Stimulated activated CD4-positive, alpha-beta T cell treated with anti-CD3 and anti-CD28 coated beads, Interleukin-1b, Interleukin-23, amount 100 ng/mL, for 1 hour (primary cell): ENCODE measurements around the gene TM4SF20.
A peak's percentile ranks its signal among the peaks of the same experiment; 100 is the strongest.
"Not testable (repeated sequence)": the region's sequence is repeated elsewhere in the genome, so short reads cannot be mapped to it uniquely, and the experiment has no call there.

Source experiments
- DNase-seq, 2 donors: peaks; one replicate each; pipeline ENCODE4 v3.0.0-alpha.2; 2020; ENCODE audit warnings: low read depth in 2 of 2

The TM4SF20 gene

GRCh38 chr2:227367427-227367795 lies 11.7 kb downstream of the TM4SF20 start:
- no peak for DNase-seq

- no peak for DNase-seq
These were observed 12.2 kb downstream of the TM4SF20 start for GRCh38 chr2:227366769-227367426.

- DNase-seq, result no peak
These were observed 13.3 kb downstream of the TM4SF20 start for GRCh38 chr2:227365833-227366232.

GRCh38 chr2:227364585-227365263 lies 14.4 kb downstream of the TM4SF20 start:
- DNase-seq, result not testable (repeated sequence)

DNA sequence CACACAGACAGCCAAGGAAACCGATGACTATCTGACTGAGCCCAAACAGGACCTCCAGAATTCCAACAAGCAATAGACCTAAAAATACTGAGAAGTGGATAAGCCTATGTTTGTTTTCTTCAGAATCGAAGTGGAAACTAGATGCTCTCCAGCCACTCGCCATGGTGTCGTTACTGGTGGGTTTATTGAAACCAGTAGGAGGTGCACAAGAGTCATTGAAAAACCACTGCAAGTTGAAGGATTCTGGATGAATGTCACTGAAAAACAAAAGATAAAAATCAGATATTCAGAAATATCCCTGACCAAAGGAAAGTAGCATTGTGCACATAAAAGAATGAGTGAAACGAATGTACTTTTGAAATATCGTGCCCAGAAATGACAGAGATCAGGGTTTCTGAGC lies 15.3 kb downstream of the TM4SF20 start:
- DNase-seq, result no peak

DNA sequence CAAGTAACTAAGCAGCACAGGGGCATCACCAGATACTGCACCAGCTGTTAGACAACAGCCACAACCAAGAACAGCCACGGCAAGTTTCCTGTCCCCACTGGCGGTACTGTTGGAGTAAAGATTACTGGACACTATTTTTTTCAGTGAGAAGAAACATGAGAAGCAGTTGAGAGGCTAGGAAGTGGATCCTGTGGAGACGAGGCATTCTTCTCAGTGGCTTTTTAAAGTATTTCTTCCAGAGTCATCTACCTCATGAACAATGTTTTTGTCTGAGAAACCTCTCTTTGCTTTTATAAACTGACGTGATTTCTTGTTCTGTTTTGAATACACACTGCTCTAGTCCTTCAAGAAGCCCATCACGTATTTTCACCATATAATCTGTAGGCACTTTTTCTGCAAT lies 18.8 kb downstream of the TM4SF20 start:
- no peak for DNase-seq

- no peak for DNase-seq
These were observed 27.5 kb downstream of the TM4SF20 start for GRCh38 chr2:227351639-227352038.

DNA sequence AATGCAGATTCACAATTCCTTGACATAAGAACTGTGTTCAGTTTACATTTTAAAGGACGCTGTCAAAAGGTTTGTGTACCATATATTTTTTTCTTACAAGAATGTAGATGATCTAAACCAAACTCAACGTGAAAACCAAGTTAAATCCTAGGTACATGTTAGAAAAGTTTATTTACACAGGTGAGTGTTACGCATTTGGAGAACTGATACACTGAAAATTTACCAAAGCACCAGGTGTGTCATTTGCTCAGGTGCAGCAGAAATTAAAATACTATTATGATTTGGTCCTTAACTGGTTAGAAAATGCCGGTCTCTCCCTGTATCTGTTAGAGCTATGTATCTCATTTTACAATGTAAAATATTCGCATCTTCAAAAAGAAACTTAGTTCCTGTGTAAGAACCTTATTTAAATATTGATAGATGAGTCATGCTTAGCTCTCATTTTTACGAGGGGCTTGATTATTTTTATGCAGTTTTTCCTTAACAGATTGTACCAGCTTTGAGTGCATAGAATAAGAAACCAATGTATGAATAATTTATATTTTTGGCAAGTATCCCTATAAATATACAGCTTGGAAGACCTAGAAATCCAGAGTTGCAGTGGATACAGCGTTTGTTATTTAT lies 29.0 kb downstream of the TM4SF20 start:
- DNase-seq, result no peak

DNA sequence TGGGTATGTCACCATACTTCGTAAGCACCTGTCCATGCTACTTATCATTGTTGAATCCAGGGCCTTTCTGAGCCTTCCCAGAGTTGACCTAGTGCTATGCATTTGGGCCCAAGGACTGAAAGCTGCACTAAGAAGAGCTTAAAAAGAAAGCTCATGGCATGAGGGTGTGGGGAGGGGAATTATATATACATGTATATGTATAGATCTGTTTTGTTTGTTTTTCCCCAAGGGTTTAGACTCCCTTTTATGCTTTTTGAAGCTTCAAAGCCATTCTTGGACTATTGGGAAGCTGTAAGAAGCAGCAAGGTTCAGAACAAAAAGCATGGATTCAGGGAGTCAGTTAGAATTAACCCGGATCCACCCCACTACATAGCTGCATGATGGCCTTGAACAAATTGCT lies 30.8 kb downstream of the TM4SF20 start:
- DNase-seq, result no peak

DNA sequence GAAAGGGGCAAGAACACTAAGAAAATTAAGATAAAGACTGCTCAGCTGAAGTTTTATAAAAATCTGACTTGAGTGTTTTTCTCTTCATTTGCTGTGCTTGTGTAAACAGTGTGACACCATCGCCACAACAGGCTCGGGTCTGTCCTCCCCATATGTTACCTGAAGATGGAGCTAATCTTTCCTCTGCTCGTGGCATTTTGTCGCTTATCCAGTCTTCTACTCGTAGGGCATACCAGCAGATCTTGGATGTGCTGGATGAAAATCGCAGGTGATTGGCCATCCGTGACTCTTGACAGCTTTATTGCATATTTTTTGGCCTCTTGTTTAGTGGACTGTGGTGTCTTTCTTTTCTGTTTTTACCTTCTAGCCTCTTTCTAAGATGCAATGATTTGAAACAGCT lies 32.0 kb downstream of the TM4SF20 start:
- DNase-seq, result no peak

GRCh38 chr2:227344231-227344630 lies 34.9 kb downstream of the TM4SF20 start:
- DNase-seq, result no peak

DNA sequence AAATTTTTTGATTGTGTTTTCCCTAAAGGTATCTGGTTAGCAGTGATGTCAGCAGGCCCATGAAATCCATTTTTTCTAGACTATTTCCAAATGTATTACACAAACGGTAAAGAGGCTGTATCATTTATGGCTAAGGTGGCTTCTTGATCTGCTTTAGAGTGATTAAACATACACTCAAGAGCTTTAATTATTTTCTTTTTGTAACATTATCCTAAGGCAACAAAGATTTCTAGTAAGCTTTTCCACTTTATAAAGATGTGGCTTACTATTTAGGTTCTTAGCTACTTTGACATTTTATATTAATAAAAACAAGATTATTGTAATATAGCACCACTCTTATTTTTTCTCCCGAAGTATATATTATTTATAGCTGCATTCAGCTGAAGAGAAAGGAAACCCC lies 37.6 kb downstream of the TM4SF20 start:
- DNase-seq, result no peak

- DNase-seq, result no peak
These were observed 39.0 kb downstream of the TM4SF20 start for GRCh38 chr2:227340106-227340505.

GRCh38 chr2:227339098-227339599 lies 40.0 kb downstream of the TM4SF20 start:
- DNase-seq, result no peak

GRCh38 chr2:227337442-227337841 lies 41.7 kb downstream of the TM4SF20 start:
- no peak for DNase-seq

DNA sequence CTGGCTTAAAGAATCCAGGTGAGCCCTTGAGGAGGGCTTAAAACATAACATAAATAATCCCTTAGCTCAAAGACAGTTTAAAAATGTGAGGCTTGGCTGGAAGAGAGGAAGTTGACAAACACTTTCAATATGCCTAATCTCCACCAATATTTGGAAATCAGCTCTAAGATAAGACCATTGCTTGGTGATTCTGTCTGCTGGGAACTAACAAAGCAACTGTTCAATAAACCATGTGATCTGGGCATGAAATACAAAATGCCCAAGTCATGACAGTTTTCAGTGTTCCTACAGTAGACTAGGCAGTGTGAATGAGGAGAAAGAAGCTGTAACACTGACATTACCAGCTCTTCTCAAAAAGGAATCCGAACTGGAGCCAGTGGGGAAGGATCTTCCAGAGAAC lies 43.4 kb downstream of the TM4SF20 start:
- no peak for DNase-seq

GRCh38 chr2:227326783-227327182 lies 52.3 kb downstream of the TM4SF20 start:
- DNase-seq, result no peak

- DNase-seq, result no peak
These were observed 53.3 kb downstream of the TM4SF20 start for GRCh38 chr2:227325839-227326195.

DNA sequence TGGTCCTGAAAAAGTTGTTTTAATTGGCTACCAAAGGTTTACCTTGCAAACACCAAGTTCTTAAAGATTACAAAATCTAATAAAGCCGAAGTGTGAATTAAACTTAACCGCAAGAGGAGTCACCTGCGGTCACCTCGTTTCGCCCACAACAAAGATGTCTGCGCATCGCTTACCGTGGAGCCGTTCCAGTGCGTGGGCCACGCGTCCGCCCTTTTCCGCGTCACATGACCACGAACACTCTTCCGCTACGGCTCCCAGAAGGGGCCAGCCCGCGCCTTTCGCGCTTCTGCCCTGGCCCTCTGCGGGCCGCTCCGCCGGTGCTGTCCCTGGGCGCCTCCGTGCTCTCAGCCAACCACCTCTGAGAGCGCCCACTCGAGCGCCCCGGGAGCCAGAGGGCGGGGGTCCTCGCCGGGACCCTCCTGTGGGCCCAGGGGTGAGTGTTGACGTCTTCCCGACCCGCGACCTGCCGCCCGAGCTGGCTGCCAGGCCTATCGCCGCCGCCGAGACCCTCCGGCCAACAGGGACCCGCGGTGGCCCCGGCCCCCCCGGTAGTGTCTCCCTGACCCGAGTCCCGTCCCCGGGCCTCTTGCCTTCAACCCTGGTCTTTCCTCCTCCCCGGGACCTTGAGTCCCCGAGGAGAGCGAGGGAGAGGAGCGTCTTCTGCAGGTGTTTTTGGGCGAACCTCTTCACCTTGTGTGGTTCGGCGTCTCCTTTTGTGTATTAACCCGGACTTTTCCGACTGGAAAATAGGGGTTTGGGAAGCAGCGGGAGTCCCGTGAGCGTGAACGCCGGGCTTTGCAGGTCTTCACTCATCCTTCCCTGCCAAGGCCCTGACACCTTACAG lies 53.9 kb downstream of the TM4SF20 start, which contains the start of gene MFF:
MFF (plus strand) TSS at position 257 of the 844 bp plus-strand sequence. CDS start 5,415 bp downstream, outside the sequence.
- DNase-seq, result peak; percentile 80 to 81

DNA sequence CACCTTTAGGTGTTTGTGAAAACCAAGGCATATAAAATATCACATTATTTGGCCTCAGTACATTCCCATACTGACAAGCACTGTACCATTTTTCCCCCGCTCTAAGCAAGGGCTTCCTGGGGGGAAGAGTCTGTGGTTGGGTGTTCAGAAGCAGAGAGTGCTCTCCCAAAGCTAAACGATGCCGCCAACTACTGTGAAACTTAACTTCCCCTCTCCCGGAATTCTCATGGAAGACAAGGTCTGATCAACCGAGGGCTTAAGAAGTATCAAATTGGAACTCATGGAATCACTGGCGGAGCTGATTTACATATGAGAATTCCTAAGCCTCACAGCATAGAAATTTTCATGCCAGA lies 54.5 kb downstream of the TM4SF20 start:
- no peak for DNase-seq

- DNase-seq, result no peak
These were observed 55.3 kb downstream of the TM4SF20 start for GRCh38 chr2:227323818-227324217.

DNA sequence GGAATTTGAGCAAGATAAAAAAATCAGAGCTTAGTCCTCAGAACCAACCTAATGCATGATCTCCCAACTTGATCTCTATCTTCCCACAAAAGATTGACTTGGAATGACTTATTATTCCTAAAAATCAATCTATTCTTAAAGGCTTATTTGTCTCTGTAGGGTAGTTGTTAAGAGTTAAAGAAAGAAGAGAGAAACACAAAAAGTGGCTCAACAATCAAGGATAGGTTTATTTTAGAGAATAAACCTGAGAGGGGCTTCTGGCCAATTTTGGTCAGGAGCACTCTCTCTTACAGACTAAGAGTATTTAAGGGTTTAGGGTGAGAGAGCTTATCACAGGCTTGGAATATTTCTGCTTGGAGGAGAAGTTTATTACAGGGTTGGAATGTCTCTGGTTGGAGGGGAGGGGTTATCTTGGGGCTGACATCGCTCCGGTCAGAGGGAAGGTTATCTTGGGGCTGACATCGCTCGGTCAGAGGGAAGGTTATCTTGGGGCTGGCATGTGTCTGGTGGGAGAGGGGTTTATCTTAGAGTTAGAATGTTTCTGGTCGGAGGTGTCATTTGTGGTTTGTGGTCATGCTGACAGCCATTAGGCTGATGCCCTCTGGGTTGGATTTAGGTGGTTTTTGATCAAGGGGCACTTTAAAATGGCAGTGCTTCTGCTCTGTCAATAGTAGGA lies 56.4 kb downstream of the TM4SF20 start:
- DNase-seq, result no peak
